ENCODE data around the gene MALT1.

Gene MALT1

DNA sequence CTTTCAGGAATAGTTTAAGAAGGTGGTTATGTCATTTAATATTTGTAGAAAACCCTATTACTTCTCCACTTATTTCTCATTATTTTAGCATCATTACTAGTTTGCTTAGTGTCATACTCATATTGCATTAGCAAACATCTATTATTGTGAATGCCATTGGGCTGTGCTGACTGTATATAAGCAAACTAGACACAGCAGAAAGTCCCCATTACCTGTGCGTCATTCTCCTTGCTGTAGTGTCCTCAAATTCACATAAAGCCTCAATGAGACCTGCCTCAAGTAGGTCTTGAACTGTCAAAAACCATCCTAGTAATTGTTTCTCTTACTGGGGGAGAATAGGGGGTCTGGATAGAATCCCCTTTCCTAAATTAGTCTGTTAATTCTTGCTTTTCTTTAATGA, 43.6 kb downstream of the MALT1 start:
- H3K4me3 ChIP-seq (ENCODE audit: extremely low read depth, insufficient read depth, low read length, poor library complexity, severe bottlenecking), result no peak overlapping the region
- no peak overlapping the region for H3K27ac ChIP-seq (ENCODE audit: low read depth, low read length, severe bottlenecking)
- WGBS, 2 experiments (ENCODE audit: insufficient coverage in 2 of 2), result 100% methylated on average over 1 of the region's 1 CpG; no CpG with 5 or more reads in 1 of the 2 experiments
- H3K9me3 ChIP-seq (ENCODE audit: control insufficient read depth, low read length), result no peaks in the 10 kb centered on the region
- H3K4me1 ChIP-seq (ENCODE audit: control insufficient read depth, insufficient read depth, low read length, poor library complexity, severe bottlenecking), result peaks cover 9% of the 10 kb centered on the region
- peaks cover 55% of the 10 kb centered on the region for H3K36me3 ChIP-seq (ENCODE audit: control insufficient read depth, insufficient read depth, low read length)

DNA sequence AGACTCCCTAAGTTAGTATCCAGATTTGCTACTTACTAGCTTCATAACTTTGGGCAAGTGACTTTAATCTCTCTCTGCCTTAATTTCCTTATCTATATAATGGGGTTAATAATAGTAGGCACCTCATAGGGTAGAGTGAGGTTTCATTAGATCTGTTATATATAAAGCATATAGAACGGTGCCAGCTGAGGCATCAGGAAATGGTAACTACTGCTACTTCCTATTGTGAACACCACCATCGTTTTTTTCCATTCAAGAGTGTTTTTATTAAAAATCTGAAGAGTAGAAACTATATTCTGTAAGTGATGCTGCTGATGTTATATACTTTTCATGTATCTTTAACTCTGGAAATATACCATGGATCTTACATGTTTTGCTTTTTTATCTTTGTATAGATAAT, 44.3 kb downstream of the MALT1 start:
- H3K36me3 ChIP-seq (ENCODE audit: control insufficient read depth, insufficient read depth, low read length), result peaks cover 53% of the 10 kb centered on the region
- WGBS, 2 experiments (ENCODE audit: insufficient coverage in 2 of 2), result no CpG with 5 or more reads among the region's 2 CpGs
- H3K4me3 ChIP-seq (ENCODE audit: extremely low read depth, insufficient read depth, low read length, poor library complexity, severe bottlenecking), result no peak overlapping the region
- H3K27ac ChIP-seq (ENCODE audit: low read depth, low read length, severe bottlenecking), result no peak overlapping the region
- peaks cover 9% of the 10 kb centered on the region for H3K4me1 ChIP-seq (ENCODE audit: control insufficient read depth, insufficient read depth, low read length, poor library complexity, severe bottlenecking)
- no peaks in the 10 kb centered on the region for H3K9me3 ChIP-seq (ENCODE audit: control insufficient read depth, low read length)

GRCh38 chr18:58716060-58716756, 44.9 kb downstream of the MALT1 start:
- Histone ChIP-seq H3K36me3 (ENCODE audit: control insufficient read depth, insufficient read depth, low read length) (peaks cover 56% of the 10 kb centered on the region), H3K4me3 (ENCODE audit: extremely low read depth, insufficient read depth, low read length, poor library complexity, severe bottlenecking) (no peak overlapping the region), H3K9me3 (ENCODE audit: control insufficient read depth, low read length) (no peaks in the 10 kb centered on the region), H3K27ac (ENCODE audit: low read depth, low read length, severe bottlenecking) (peak overlapping the region; percentile 5), H3K4me1 (ENCODE audit: control insufficient read depth, insufficient read depth, low read length, poor library complexity, severe bottlenecking) (peaks cover 9% of the 10 kb centered on the region)
- 89 to 96% methylated on average over 4 of the region's 4 CpGs for WGBS, 2 experiments (ENCODE audit: insufficient coverage in 2 of 2)

DNA sequence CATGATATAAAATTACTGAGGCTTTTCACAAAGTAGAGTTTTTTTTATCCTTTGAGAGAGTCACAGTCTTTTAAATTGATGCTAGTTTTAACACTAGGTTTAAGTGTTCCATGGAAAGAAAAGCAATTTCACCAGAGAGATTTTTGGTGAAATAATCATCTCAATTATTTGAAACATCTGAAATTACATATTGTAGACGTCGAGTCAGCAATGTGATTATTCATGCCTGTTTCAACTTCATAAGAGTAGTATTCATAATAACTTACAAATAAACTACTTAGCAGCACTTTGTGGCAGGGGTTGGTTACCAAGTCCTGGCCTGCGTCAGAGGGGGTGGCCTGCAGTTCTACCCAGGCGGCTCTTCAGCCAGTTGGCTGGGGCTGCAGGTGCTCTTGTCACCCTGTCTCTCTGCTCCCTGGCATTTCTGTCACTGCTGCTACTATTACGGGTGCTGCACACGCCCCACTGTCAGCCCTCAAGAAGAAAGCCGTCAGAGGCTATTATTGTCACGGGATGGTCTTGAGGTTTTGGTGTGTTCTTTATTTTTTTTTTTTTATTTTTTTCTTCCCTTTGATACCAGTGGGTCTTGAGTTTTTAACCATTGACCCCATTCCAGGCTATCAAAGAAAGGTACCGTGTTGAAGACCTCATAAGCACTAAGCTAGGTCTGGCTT, 50.4 kb downstream of the MALT1 start:
- Histone ChIP-seq H3K36me3 (ENCODE audit: control insufficient read depth, insufficient read depth, low read length) (peaks cover 67% of the 10 kb centered on the region), H3K4me3 (ENCODE audit: extremely low read depth, insufficient read depth, low read length, poor library complexity, severe bottlenecking) (no peak overlapping the region), H3K9me3 (ENCODE audit: control insufficient read depth, low read length) (no peaks in the 10 kb centered on the region), H3K27ac (ENCODE audit: low read depth, low read length, severe bottlenecking) (no peak overlapping the region), H3K4me1 (ENCODE audit: control insufficient read depth, insufficient read depth, low read length, poor library complexity, severe bottlenecking) (no peaks in the 10 kb centered on the region)
- WGBS, 2 experiments (ENCODE audit: insufficient coverage in 2 of 2), result 67 to 100% methylated on average over 3 of the region's 9 CpGs

DNA sequence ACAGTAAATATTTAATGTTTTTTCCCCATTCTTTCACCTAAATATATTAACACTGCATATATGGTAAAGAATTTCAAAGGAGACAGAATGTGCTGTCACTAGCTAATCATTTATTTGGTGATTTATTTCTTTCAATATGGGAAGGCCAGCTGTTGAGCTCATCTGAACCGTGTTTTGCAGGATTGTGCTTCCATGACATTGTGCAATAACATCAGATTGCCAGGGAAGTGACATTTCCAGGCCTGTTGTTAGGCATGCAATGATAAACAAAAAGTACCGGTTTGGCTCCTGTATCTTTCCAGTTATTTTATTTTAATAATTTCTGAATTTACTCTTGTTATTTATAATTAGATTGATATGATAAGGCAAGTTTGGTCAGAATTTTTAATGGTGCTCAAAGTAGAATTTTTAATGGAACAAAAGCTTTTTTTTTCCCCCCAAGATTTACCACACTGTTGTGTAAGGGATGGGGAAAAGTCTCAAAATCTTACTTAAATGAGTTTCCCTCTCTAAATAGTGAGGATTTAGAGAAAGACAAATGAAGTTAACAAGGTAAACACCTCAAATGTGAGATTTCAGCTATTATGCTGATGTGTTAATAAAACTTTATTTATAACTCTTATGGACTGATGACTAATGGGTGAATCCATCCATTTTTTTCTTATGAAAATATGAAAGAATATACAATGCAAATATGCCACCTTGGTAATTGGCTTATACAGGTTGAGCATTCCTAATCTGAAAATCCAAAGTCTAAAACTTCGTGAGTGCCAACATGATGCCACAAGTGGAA, 52.7 kb downstream of the MALT1 start:
- no peaks in the 10 kb centered on the region for H3K4me1 ChIP-seq (ENCODE audit: control insufficient read depth, insufficient read depth, low read length, poor library complexity, severe bottlenecking)
- H3K27ac ChIP-seq (ENCODE audit: low read depth, low read length, severe bottlenecking), result no peak overlapping the region
- 88 to 100% methylated on average over 1 to 2 of the region's 3 CpGs for WGBS, 2 experiments (ENCODE audit: insufficient coverage in 2 of 2)
- no peaks in the 10 kb centered on the region for H3K9me3 ChIP-seq (ENCODE audit: control insufficient read depth, low read length)
- peaks cover 67% of the 10 kb centered on the region for H3K36me3 ChIP-seq (ENCODE audit: control insufficient read depth, insufficient read depth, low read length)
- H3K4me3 ChIP-seq (ENCODE audit: extremely low read depth, insufficient read depth, low read length, poor library complexity, severe bottlenecking), result no peak overlapping the region

- Histone ChIP-seq H3K4me3 (ENCODE audit: extremely low read depth, insufficient read depth, low read length, poor library complexity, severe bottlenecking) (no peak overlapping the region), H3K36me3 (ENCODE audit: control insufficient read depth, insufficient read depth, low read length) (peaks cover 62% of the 10 kb centered on the region), H3K27ac (ENCODE audit: low read depth, low read length, severe bottlenecking) (no peak overlapping the region), H3K9me3 (ENCODE audit: control insufficient read depth, low read length) (no peaks in the 10 kb centered on the region), H3K4me1 (ENCODE audit: control insufficient read depth, insufficient read depth, low read length, poor library complexity, severe bottlenecking) (no peaks in the 10 kb centered on the region)
- 95 to 98% methylated on average over 4 to 6 of the region's 6 CpGs for WGBS, 2 experiments (ENCODE audit: insufficient coverage in 2 of 2)
Measured at GRCh38 chr18:58726671-58727070, 55.4 kb downstream of the MALT1 start.

DNA sequence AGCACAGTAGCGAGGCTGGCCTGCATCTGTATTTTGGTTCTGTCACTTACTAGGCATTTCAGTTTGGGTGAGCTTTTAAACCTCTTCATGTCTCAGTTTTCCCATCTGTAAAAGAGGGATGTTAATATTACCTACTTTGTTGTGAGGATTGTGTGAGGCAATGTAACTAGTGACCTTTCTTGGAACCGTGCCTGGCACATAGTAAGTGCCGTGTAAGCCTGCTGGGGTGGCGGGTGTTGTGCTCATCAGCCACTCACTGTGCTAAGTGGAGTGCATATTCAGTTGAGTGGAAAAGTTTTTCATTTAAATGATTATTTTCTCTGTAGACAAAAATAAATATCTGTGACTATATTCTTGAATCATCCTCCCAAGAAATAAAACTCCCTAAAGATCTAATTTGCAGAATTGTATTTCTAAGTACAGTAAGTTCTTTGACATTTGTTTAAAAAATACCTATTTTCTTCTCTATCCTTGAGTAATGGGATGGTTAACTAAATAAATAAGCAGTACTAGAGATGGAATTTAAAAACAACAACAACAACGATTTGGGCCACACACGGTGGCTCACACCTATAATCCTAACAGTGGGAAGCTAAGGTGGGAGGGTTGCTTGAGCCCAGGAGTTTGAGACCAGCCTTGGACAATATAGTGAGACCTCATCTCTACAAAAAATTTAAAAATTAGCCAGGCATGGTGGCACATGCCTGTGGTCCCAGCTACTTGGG, 56.7 kb downstream of the MALT1 start:
- no peaks in the 10 kb centered on the region for H3K4me1 ChIP-seq (ENCODE audit: control insufficient read depth, insufficient read depth, low read length, poor library complexity, severe bottlenecking)
- H3K4me3 ChIP-seq (ENCODE audit: extremely low read depth, insufficient read depth, low read length, poor library complexity, severe bottlenecking), result no peak overlapping the region
- H3K36me3 ChIP-seq (ENCODE audit: control insufficient read depth, insufficient read depth, low read length), result peaks cover 56% of the 10 kb centered on the region
- 87 to 100% methylated on average over 1 to 2 of the region's 6 CpGs for WGBS, 2 experiments (ENCODE audit: insufficient coverage in 2 of 2)
- H3K27ac ChIP-seq (ENCODE audit: low read depth, low read length, severe bottlenecking), result no peak overlapping the region
- no peaks in the 10 kb centered on the region for H3K9me3 ChIP-seq (ENCODE audit: control insufficient read depth, low read length)

DNA sequence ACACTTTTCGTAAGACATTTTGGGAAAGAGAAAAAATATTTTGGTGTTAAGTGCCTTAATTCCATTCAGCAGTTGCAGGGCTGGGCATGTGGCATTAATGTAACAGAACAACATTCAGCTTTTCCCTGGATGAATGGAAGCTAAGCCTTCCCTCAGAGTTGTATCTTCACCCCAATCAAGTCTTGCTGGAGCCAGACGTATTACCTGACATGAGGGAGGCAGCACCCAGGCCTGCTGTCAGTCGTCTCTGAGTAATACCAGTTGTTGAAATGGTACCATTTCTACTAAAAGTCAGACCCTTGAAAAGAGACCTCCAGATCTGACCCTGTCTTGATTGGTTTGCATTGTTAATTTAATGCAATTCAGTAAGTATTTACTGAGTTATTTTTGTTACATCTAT, 57.5 kb downstream of the MALT1 start:
- Histone ChIP-seq H3K4me3 (ENCODE audit: extremely low read depth, insufficient read depth, low read length, poor library complexity, severe bottlenecking) (no peak overlapping the region), H3K4me1 (ENCODE audit: control insufficient read depth, insufficient read depth, low read length, poor library complexity, severe bottlenecking) (no peaks in the 10 kb centered on the region), H3K9me3 (ENCODE audit: control insufficient read depth, low read length) (no peaks in the 10 kb centered on the region), H3K36me3 (ENCODE audit: control insufficient read depth, insufficient read depth, low read length) (peaks cover 58% of the 10 kb centered on the region), H3K27ac (ENCODE audit: low read depth, low read length, severe bottlenecking) (no peak overlapping the region)
- 90 to 100% methylated on average over 2 of the region's 3 CpGs for WGBS, 2 experiments (ENCODE audit: insufficient coverage in 2 of 2)

DNA sequence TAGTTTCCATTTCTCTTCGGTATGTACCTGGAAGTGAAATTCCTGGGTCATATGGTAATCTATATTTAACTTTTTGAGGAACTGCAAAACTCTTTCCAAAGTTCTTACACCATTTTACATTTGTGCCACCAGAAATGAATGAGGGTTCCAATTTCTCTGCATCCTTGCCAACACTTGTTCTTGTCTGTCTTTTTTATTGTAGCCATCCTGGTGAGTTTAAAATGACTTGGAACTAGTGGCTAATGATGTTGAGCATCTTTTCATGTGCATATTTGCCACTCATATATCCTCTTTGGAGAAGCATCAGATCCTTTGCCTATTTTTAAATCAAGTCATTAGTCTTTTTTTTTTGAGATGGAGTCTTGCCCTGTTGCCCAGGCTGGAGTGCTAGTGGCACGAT, 59.4 kb downstream of the MALT1 start:
- H3K4me1 ChIP-seq (ENCODE audit: control insufficient read depth, insufficient read depth, low read length, poor library complexity, severe bottlenecking), result no peaks in the 10 kb centered on the region
- no peak overlapping the region for H3K27ac ChIP-seq (ENCODE audit: low read depth, low read length, severe bottlenecking)
- 100% methylated on average over 1 of the region's 2 CpGs for WGBS, 2 experiments (ENCODE audit: insufficient coverage in 2 of 2)
- H3K36me3 ChIP-seq (ENCODE audit: control insufficient read depth, insufficient read depth, low read length), result peaks cover 57% of the 10 kb centered on the region
- H3K9me3 ChIP-seq (ENCODE audit: control insufficient read depth, low read length), result no peaks in the 10 kb centered on the region
- H3K4me3 ChIP-seq (ENCODE audit: extremely low read depth, insufficient read depth, low read length, poor library complexity, severe bottlenecking), result no peak overlapping the region

GRCh38 chr18:58732471-58732870, 61.2 kb downstream of the MALT1 start:
- peaks cover 74% of the 10 kb centered on the region for H3K36me3 ChIP-seq (ENCODE audit: control insufficient read depth, insufficient read depth, low read length)
- WGBS, 2 experiments (ENCODE audit: insufficient coverage in 2 of 2), result no CpG with 5 or more reads among the region's 2 CpGs
- H3K4me1 ChIP-seq (ENCODE audit: control insufficient read depth, insufficient read depth, low read length, poor library complexity, severe bottlenecking), result no peaks in the 10 kb centered on the region
- no peaks in the 10 kb centered on the region for H3K9me3 ChIP-seq (ENCODE audit: control insufficient read depth, low read length)
- H3K27ac ChIP-seq (ENCODE audit: low read depth, low read length, severe bottlenecking), result no peak overlapping the region
- H3K4me3 ChIP-seq (ENCODE audit: extremely low read depth, insufficient read depth, low read length, poor library complexity, severe bottlenecking), result no peak overlapping the region

All from mesodermal cell (in vitro differentiated cells).